Measurements from ENCODE around the gene DMD.

- no peak for TF ChIP-seq EZH2phosphoT487 (IDR thresholded peaks at IDR 0.05; ENCODE audit: borderline replicate concordance)
- TF ChIP-seq, protein P1, sequence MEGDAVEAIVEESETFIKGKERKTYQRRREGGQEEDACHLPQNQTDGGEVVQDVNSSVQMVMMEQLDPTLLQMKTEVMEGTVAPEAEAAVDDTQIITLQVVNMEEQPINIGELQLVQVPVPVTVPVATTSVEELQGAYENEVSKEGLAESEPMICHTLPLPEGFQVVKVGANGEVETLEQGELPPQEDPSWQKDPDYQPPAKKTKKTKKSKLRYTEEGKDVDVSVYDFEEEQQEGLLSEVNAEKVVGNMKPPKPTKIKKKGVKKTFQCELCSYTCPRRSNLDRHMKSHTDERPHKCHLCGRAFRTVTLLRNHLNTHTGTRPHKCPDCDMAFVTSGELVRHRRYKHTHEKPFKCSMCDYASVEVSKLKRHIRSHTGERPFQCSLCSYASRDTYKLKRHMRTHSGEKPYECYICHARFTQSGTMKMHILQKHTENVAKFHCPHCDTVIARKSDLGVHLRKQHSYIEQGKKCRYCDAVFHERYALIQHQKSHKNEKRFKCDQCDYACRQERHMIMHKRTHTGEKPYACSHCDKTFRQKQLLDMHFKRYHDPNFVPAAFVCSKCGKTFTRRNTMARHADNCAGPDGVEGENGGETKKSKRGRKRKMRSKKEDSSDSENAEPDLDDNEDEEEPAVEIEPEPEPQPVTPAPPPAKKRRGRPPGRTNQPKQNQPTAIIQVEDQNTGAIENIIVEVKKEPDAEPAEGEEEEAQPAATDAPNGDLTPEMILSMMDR (conservative IDR thresholded peaks at IDR 0.05; ENCODE audit: low read length), result no peak
These were observed 1908.7 kb downstream of the DMD start for GRCh38 chrX:31302573-31303075.
